IMR-90 (cell line): ENCODE results near the gene TENM4. TPM values are rescaled to one million over a fixed set of nuclear protein-coding genes. Genes with fewer than 3 reads are reported as not detected.

ENCODE experiments used
- ATAC-seq: fragments of 200-7000 bp; cut with Tn5 transposase; 2 replicates; pipeline ENCODE4 v1.9.1; 2020; ENCODE audit warnings: low read depth, mild to moderate bottlenecking, moderate library complexity
- BruUV-seq: library from RNA; stranded (reverse); fragments of 400-500 nt; replicated peaks from 2 replicates; lab custom pipeline; 2021; lab: Mats Ljungman, UMichigan
- CTCF ChIA-PET: fragments of 300-600 bp; formaldehyde crosslinking; extraction: SDS; loops from one replicate; lab custom pipeline; 2021; ENCODE audit warnings: antibody characterized with exemption; lab: Yijun Ruan, JAX
- POLR2A ChIA-PET: fragments of 300-600 bp; sonication (Branson Sonifier 250); formaldehyde crosslinking; loops from one replicate; lab custom pipeline; 2022; ENCODE audit warnings: antibody characterized with exemption; ENCODE audit not compliant: unreplicated experiment; lab: Charles Lee
- DNase-seq: peaks from one replicate; pipeline ENCODE4 v3.0.0; 2013
- H2AFZ ChIP-seq: replicated peaks from 2 replicates; pipeline ENCODE3; 2013; ENCODE audit warnings: low read length, mild to moderate bottlenecking; ENCODE audit not compliant: poor library complexity
- H2AK5ac ChIP-seq: 2 replicates; pipeline ENCODE4 v1.6.1; 2013; ENCODE audit warnings: low read depth, low read length, inconsistent platforms
- H2AK9ac ChIP-seq: replicated peaks from 2 replicates; pipeline ENCODE3; 2013; ENCODE audit warnings: mild to moderate bottlenecking, low read depth, low read length, moderate library complexity; ENCODE audit not compliant: poor library complexity
- H2BK120ac ChIP-seq: 2 replicates; pipeline ENCODE4 v1.6.1; 2013; ENCODE audit warnings: low read depth, low read length, inconsistent platforms
- H2BK15ac ChIP-seq: 3 replicates; pipeline ENCODE4 v1.6.1; 2013; ENCODE audit warnings: low read depth, low read length, inconsistent platforms
- H2BK20ac ChIP-seq: 2 replicates; pipeline ENCODE4 v1.6.1; 2013; ENCODE audit warnings: low read depth, mild to moderate bottlenecking, inconsistent platforms, low read length, moderate library complexity
- H2BK5ac ChIP-seq: 2 replicates; pipeline ENCODE4 v1.6.1; 2013; ENCODE audit warnings: mild to moderate bottlenecking, low read depth, low read length, inconsistent platforms; ENCODE audit not compliant: poor library complexity, severe bottlenecking
- H3K14ac ChIP-seq: replicated peaks from 2 replicates; pipeline ENCODE4 v1.6.1; 2013; ENCODE audit warnings: low read depth, low read length, inconsistent platforms
- H3K18ac ChIP-seq: 2 replicates; pipeline ENCODE4 v1.6.1; 2013; ENCODE audit warnings: low read depth, low read length, control low read depth
- H3K23ac ChIP-seq: 2 replicates; pipeline ENCODE4 v1.6.1; 2013; ENCODE audit warnings: low read depth, low read length, inconsistent platforms
- H3K27ac ChIP-seq: 2 replicates; pipeline ENCODE4 v1.5.1; 2013; ENCODE audit warnings: mild to moderate bottlenecking, control low read depth, low read length; ENCODE audit not compliant: insufficient read depth
- H3K27me3 ChIP-seq: 2 replicates; pipeline ENCODE4 v1.6.1; 2013; ENCODE audit warnings: low read length; ENCODE audit not compliant: control insufficient read depth, insufficient read depth
- H3K36me3 ChIP-seq: 2 replicates; pipeline ENCODE4 v1.6.1; 2013; ENCODE audit warnings: low read length, mixed read lengths; ENCODE audit not compliant: control insufficient read depth, insufficient read depth
- H3K4ac ChIP-seq: 2 replicates; pipeline ENCODE4 v1.6.1; 2013; ENCODE audit warnings: low read depth, low read length, inconsistent platforms
- H3K4me1 ChIP-seq: 2 replicates; pipeline ENCODE4 v1.6.1; 2013; ENCODE audit warnings: low read length, mixed read lengths; ENCODE audit not compliant: control insufficient read depth, insufficient read depth
- H3K4me2 ChIP-seq: 2 replicates; pipeline ENCODE4 v1.6.1; 2013; ENCODE audit warnings: low read depth, mild to moderate bottlenecking, control low read depth, low read length, moderate library complexity
- H3K4me3 ChIP-seq: 2 replicates; pipeline ENCODE4 v1.5.1; 2013; ENCODE audit warnings: low read depth, mild to moderate bottlenecking, control low read depth, low read length, moderate library complexity; ENCODE audit not compliant: insufficient read depth
- H3K56ac ChIP-seq: 2 replicates; pipeline ENCODE4 v1.6.1; 2013; ENCODE audit warnings: low read length, inconsistent platforms; ENCODE audit not compliant: insufficient read depth; ENCODE audit errors: extremely low read depth
- H3K79me1 ChIP-seq, 2 experiments: 2 replicates each; pipeline ENCODE4 v1.6.1; 2013; ENCODE audit warnings: low read length in 2 of 2, inconsistent platforms in 1 of 2, low read depth in 1 of 2
- H3K9ac ChIP-seq: 2 replicates; pipeline ENCODE4 v1.6.1; 2013; ENCODE audit warnings: low read depth, low read length, control low read depth
- H3K9me1 ChIP-seq: 2 replicates; pipeline ENCODE4 v1.6.1; 2013; ENCODE audit warnings: low read length, inconsistent platforms; ENCODE audit not compliant: insufficient read depth
- H3K9me3 ChIP-seq: 2 replicates; pipeline ENCODE4 v1.6.1; 2013; ENCODE audit warnings: low read length; ENCODE audit not compliant: control insufficient read depth, insufficient read depth
- H4K20me1 ChIP-seq: 2 replicates; pipeline ENCODE4 v1.6.1; 2013; ENCODE audit warnings: low read length, inconsistent platforms; ENCODE audit not compliant: insufficient read depth
- H4K5ac ChIP-seq: 2 replicates; pipeline ENCODE4 v1.6.1; 2013; ENCODE audit warnings: mild to moderate bottlenecking, low read depth, low read length, control low read depth
- H4K8ac ChIP-seq, 2 experiments: 2 replicates each; pipeline ENCODE4 v1.6.1; 2013; ENCODE audit warnings: low read depth in 2 of 2, low read length in 2 of 2, control low read depth in 1 of 2, inconsistent platforms in 1 of 2
- H4K91ac ChIP-seq: 2 replicates; pipeline ENCODE4 v1.6.1; 2013; ENCODE audit warnings: low read depth, low read length, inconsistent platforms; ENCODE audit not compliant: insufficient read depth
- BHLHE40 ChIP-seq: fragments of 150-350 bp; IDR thresholded peaks from 2 replicates; pipeline ENCODE4 v1.6.1; 2016; ENCODE audit warnings: mild to moderate bottlenecking, low read depth, low read length
- CEBPB ChIP-seq: IDR thresholded peaks from 2 replicates; pipeline ENCODE4 v1.6.1; 2012; ENCODE audit warnings: low read depth, low read length, improper control_type of control experiment
- CHD1 ChIP-seq: IDR thresholded peaks from 2 replicates; pipeline ENCODE4 v1.6.1; 2012; ENCODE audit warnings: low read depth, low read length, improper control_type of control experiment
- CTCF ChIP-seq: conservative IDR thresholded peaks from 2 replicates; pipeline ENCODE4 v1.5.1; 2012; ENCODE audit warnings: mild to moderate bottlenecking, low read depth, low read length, improper control_type of control experiment
- ELK1 ChIP-seq: fragments of 150-350 bp; IDR thresholded peaks from 2 replicates; pipeline ENCODE4 v1.6.1; 2016; ENCODE audit warnings: low read depth, mild to moderate bottlenecking, low read length, moderate library complexity, borderline replicate concordance
- FOS ChIP-seq: fragments of 150-350 bp; IDR thresholded peaks from 2 replicates; pipeline ENCODE4 v1.6.1; 2016; ENCODE audit warnings: low read depth, low read length
- MAFK ChIP-seq: IDR thresholded peaks from 2 replicates; pipeline ENCODE4 v1.6.1; 2012; ENCODE audit warnings: low read depth, low read length, improper control_type of control experiment
- MAZ ChIP-seq: IDR thresholded peaks from 2 replicates; pipeline ENCODE4 v1.6.1; 2012; ENCODE audit warnings: low read depth, mild to moderate bottlenecking, low read length, improper control_type of control experiment, moderate library complexity, borderline replicate concordance
- MXI1 ChIP-seq: IDR thresholded peaks from 2 replicates; pipeline ENCODE4 v1.6.1; 2012; ENCODE audit warnings: low read depth, mild to moderate bottlenecking, low read length, moderate library complexity, borderline replicate concordance
- NFE2L2 ChIP-seq: fragments of 150-350 bp; IDR thresholded peaks from 2 replicates; pipeline ENCODE4 v1.6.1; 2016; ENCODE audit warnings: low read depth, mild to moderate bottlenecking, low read length
- POLR2A ChIP-seq: IDR thresholded peaks from 2 replicates; pipeline ENCODE4 v1.6.1; 2012; ENCODE audit warnings: mild to moderate bottlenecking, low read depth, low read length
- RAD21 ChIP-seq: IDR thresholded peaks from 2 replicates; pipeline ENCODE4 v1.6.1; 2012; ENCODE audit warnings: low read length, improper control_type of control experiment
- RCOR1 ChIP-seq: IDR thresholded peaks from 2 replicates; pipeline ENCODE4 v1.6.1; 2012; ENCODE audit warnings: mild to moderate bottlenecking, low read length, improper control_type of control experiment; ENCODE audit not compliant: insufficient replicate concordance
- RFX5 ChIP-seq: IDR thresholded peaks from 2 replicates; pipeline ENCODE4 v1.8.0; 2012; ENCODE audit warnings: low read depth, mild to moderate bottlenecking, low read length, moderate library complexity
- SMC3 ChIP-seq: fragments of 150-350 bp; IDR thresholded peaks from 2 replicates; pipeline ENCODE4 v1.6.1; 2016; ENCODE audit warnings: low read depth, mild to moderate bottlenecking, antibody characterized with exemption, low read length, moderate library complexity
- USF2 ChIP-seq: fragments of 150-350 bp; IDR thresholded peaks from 2 replicates; pipeline ENCODE4 v1.6.1; 2017; ENCODE audit warnings: mild to moderate bottlenecking, antibody characterized with exemption, low read length, low read depth
- WGBS, 2 experiments: methylation state at CpG; one replicate each; pipeline versions ENCODE4 v1.1.5 to v1.1.7; 2013; ENCODE audit warnings: missing lambda C conversion rate in 2 of 2; ENCODE audit not compliant: insufficient read length in 1 of 2; ENCODE audit errors: extremely low coverage in 2 of 2; 5-methylcytosine and 5-hydroxymethylcytosine counted together
- dilution Hi-C: fragments of 300-500 bp; cut with HindIII; formaldehyde crosslinking; loops from one replicate; pipeline ENCODE4 v1.14.3; 2018; ENCODE audit warnings: low sequenced_read_pairs; ENCODE audit not compliant: unreplicated experiment
- in situ Hi-C: fragments of 300-500 bp; cut with MboI; formaldehyde crosslinking; loops from 3 replicates; pipeline ENCODE4 v1.14.3; 2019; ENCODE audit warnings: low sequenced_read_pairs, inconsistent platforms, mixed read lengths
- intact Hi-C: fragments of 100-400 bp; cut with micrococcal nuclease; formaldehyde crosslinking; loops from 2 replicates; pipeline ENCODE4 v1.10.0; 2022
- polyA plus RNA-seq, 3 experiments: library from polyadenylated mRNA; depleted of rRNA; stranded (reverse); fragments of >200 nt; gene quantifications; 2 replicates each; pipeline ENCODE4 v1.2.3, GENCODE V29; 2012; ENCODE audit warnings: low replicate concordance in 1 of 3
- total RNA-seq: library from RNA; depleted of rRNA; stranded (reverse); fragments of >200 nt; gene quantifications from 2 replicates; pipeline ENCODE4 v1.2.3, GENCODE V29; 2012

TENM4 gene
- total and polyA plus RNA-seq, 2 of the 4 experiments (the other 2 are of a cell fraction): 7.4 to 9.0 TPM

GRCh38 chr11:79195209-79195608, 245.6 kb downstream of the TENM4 start:
- ChIA-PET POLR2A (no interaction called here), CTCF (no interaction called here)
- Histone ChIP-seq H3K27me3 (no peaks in the 10 kb centered on the region), H3K79me1 (no peaks in the 10 kb centered on the region), H3K23ac (no peak overlapping the region), H3K4me1 (no peaks in the 10 kb centered on the region), H2BK15ac (no peak overlapping the region), H3K9ac (no peak overlapping the region), H3K9me3 (no peaks in the 10 kb centered on the region), H3K9me1 (peaks cover 4% of the 10 kb centered on the region; the same call in 1 of the 2 replicates), H3K4me3 (no peak overlapping the region), H3K56ac (no peak overlapping the region), H2AK9ac (no peak overlapping the region), H2AK5ac (no peak overlapping the region), H4K91ac (no peak overlapping the region), H3K4ac (no peak overlapping the region), H3K4me2 (no peak overlapping the region), H4K8ac (no peak overlapping the region), H4K5ac (no peak overlapping the region), H2BK120ac (no peak overlapping the region), H2AFZ (no peak overlapping the region), H3K14ac (no peak overlapping the region), H2BK20ac (no peak overlapping the region), H3K36me3 (no peaks in the 10 kb centered on the region), H3K18ac (no peak overlapping the region), H2BK5ac (no peak overlapping the region), H4K20me1 (no peaks in the 10 kb centered on the region), H3K27ac (no peak overlapping the region)
- in situ Hi-C loops (no loop called here), dilution Hi-C loops (no loop called here), intact Hi-C loops (no loop called here)
- TF ChIP-seq CHD1 (no peak), MAZ (no peak), RCOR1 (no peak), BHLHE40 (no peak), ELK1 (no peak), USF2 (no peak), MXI1 (no peak), SMC3 (no peak), FOS (no peak), MAFK (no peak), RAD21 (no peak), CEBPB (no peak), NFE2L2 (no peak), RFX5 (no peak), CTCF (no peak), POLR2A (no peak)
- ATAC-seq (no peak), DNase-seq (no peak)
- BruUV-seq: no TSS peak
- 100% methylated on average over 1 of the region's 4 CpGs; no CpG with 5 or more reads in 1 of the 2 experiments for WGBS, 2 experiments
